ENCODE measurements around the gene NR2C2AP. TPM values are rescaled to one million over a fixed set of nuclear protein-coding genes. Genes with fewer than 3 reads are reported as not detected.

The NR2C2AP gene
- total and polyA plus RNA-seq, 2 of the 13 experiments (the other 11 are each of a cell fraction or from before 2014, with no cell fraction given) = 12.2 to 26.8 TPM

- TF ChIP-seq ZNF775 (CRISPR knock-in tag; IDR thresholded peaks at IDR 0.05; ENCODE audit: borderline replicate concordance) (no peak), ZNF30 (CRISPR knock-in tag; IDR thresholded peaks at IDR 0.05) (no peak), KDM5A (IDR thresholded peaks at IDR 0.05; ENCODE audit: borderline replicate concordance, low read length) (peak; percentile 100), ZMYM3 (CRISPR knock-in tag; IDR thresholded peaks at IDR 0.05) (peak; percentile 71; the same call in 1 of the 2 replicates), HMG20A (CRISPR knock-in tag; IDR thresholded peaks at IDR 0.05; ENCODE audit: borderline replicate concordance) (no peak), ZNF746 (CRISPR knock-in tag; IDR thresholded peaks at IDR 0.05) (peak; percentile 62), TARDBP (CRISPR knock-in tag; IDR thresholded peaks at IDR 0.05) (peak; percentile 61; the same call in 1 of the 2 replicates), RXRA (CRISPR knock-in tag; IDR thresholded peaks at IDR 0.05) (peak; percentile 54), JUNB (CRISPR knock-in tag; IDR thresholded peaks at IDR 0.05; ENCODE audit: borderline replicate concordance) (no peak), PAX8 (CRISPR knock-in tag; IDR thresholded peaks at IDR 0.05; ENCODE audit: borderline replicate concordance) (no peak), FOXM1 (CRISPR knock-in tag; IDR thresholded peaks at IDR 0.05) (no peak), MYPOP (CRISPR knock-in tag; IDR thresholded peaks at IDR 0.05) (0 out of 2 replicates have a peak, but pooled peaks have one; percentile 40)
- TF ChIP-seq, protein P1, sequence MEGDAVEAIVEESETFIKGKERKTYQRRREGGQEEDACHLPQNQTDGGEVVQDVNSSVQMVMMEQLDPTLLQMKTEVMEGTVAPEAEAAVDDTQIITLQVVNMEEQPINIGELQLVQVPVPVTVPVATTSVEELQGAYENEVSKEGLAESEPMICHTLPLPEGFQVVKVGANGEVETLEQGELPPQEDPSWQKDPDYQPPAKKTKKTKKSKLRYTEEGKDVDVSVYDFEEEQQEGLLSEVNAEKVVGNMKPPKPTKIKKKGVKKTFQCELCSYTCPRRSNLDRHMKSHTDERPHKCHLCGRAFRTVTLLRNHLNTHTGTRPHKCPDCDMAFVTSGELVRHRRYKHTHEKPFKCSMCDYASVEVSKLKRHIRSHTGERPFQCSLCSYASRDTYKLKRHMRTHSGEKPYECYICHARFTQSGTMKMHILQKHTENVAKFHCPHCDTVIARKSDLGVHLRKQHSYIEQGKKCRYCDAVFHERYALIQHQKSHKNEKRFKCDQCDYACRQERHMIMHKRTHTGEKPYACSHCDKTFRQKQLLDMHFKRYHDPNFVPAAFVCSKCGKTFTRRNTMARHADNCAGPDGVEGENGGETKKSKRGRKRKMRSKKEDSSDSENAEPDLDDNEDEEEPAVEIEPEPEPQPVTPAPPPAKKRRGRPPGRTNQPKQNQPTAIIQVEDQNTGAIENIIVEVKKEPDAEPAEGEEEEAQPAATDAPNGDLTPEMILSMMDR (CRISPR knock-in tag; IDR thresholded peaks at IDR 0.05) = 0 out of 2 replicates have a peak, but pooled peaks have one; percentile 29
- TF ChIP-seq, protein P2, sequence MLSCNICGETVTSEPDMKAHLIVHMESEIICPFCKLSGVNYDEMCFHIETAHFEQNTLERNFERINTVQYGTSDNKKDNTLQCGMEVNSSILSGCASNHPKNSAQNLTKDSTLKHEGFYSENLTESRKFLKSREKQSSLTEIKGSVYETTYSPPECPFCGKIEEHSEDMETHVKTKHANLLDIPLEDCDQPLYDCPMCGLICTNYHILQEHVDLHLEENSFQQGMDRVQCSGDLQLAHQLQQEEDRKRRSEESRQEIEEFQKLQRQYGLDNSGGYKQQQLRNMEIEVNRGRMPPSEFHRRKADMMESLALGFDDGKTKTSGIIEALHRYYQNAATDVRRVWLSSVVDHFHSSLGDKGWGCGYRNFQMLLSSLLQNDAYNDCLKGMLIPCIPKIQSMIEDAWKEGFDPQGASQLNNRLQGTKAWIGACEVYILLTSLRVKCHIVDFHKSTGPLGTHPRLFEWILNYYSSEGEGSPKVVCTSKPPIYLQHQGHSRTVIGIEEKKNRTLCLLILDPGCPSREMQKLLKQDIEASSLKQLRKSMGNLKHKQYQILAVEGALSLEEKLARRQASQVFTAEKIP (CRISPR knock-in tag; IDR thresholded peaks at IDR 0.05; ENCODE audit: borderline replicate concordance) = no peak
- TF ChIP-seq, protein P3, sequence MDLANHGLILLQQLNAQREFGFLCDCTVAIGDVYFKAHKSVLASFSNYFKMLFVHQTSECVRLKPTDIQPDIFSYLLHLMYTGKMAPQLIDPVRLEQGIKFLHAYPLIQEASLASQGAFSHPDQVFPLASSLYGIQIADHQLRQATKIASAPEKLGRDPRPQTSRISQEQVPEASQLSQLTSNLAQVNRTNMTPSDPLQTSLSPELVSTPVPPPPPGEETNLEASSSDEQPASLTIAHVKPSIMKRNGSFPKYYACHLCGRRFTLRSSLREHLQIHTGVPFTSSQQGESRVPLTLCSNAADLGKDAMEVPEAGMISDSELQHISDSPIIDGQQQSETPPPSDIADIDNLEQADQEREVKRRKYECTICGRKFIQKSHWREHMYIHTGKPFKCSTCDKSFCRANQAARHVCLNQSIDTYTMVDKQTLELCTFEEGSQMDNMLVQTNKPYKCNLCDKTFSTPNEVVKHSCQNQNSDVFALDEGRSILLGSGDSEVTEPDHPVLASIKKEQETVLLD (CRISPR knock-in tag; IDR thresholded peaks at IDR 0.05; ENCODE audit: low read depth) = peak; percentile 62; the same call in 1 of the 2 replicates
Observed at GRCh38 chr19:19192078-19192882, 10.9 kb downstream of the NR2C2AP start, which contains the start of the genes BORCS8 and RFXANK (continued).

All from HepG2 (cell line).